Pancreas (tissue), 10 donors: ENCODE data around the gene RTP4. TPM values are rescaled to one million over a fixed set of nuclear protein-coding genes. Genes with fewer than 3 reads are reported as not detected.

ENCODE experiments used
- ATAC-seq, 4 donors: fragments of 200-7000 bp; cut with Tn5 transposase; one replicate each; pipeline versions ENCODE4 v1.8.0 to v1.9.1; 2020; ENCODE audit warnings: mild to moderate bottlenecking in 4 of 4, moderate library complexity in 4 of 4
- DNase-seq, 6 donors: peaks; one replicate each; pipeline ENCODE4 v3.0.0-alpha.2; 2020
- FAIRE-seq: peaks from 2 replicates; lab custom pipeline; 2012; peaks lifted over from hg19 to GRCh38; lab: Jason Lieb, UNC
- H3K27ac ChIP-seq, 4 donors: fragments of 200-600 bp; sonication (generic); 1 replicate in 3 of 4; 2 replicates in 1 of 4; pipeline versions ENCODE4 v1.5.0 to v1.8.0; 2020
- H3K27me3 ChIP-seq, 4 donors: fragments of 200-600 bp; one replicate each; pipeline ENCODE4 v1.8.0; 2021
- H3K36me3 ChIP-seq, 3 donors: fragments of 200-600 bp; sonication (generic) in 1 of 3; one replicate each; pipeline versions ENCODE4 v1.5.0 to v1.8.0; 2020 to 2021
- H3K4me1 ChIP-seq, 3 donors: fragments of 200-600 bp; one replicate each; pipeline ENCODE4 v1.8.0; 2021
- H3K4me3 ChIP-seq, 4 donors: fragments of 200-600 bp; sonication (generic) in 2 of 4; one replicate each; pipeline versions ENCODE4 v1.5.0 to v1.8.0; 2020 to 2021
- H3K9me3 ChIP-seq, 4 donors: fragments of 200-600 bp; one replicate each; pipeline ENCODE4 v1.8.0; 2021
- WGBS, 2 donors: extraction: QIAGEN DNeasy Blood & Tissue Kit; methylation state at CpG; one replicate each; pipeline ENCODE4 v1.1.7; 2013; 5-methylcytosine and 5-hydroxymethylcytosine counted together
- intact Hi-C, 3 donors: fragments of 100-400 bp; cut with DNase I; formaldehyde crosslinking; loops; one replicate each; pipeline versions ENCODE4 v1.11.1 to v1.14.2; 2022
- polyA plus RNA-seq, 2 donors: library from polyadenylated mRNA; stranded (reverse); fragments of 200-250 nt; gene quantifications; one replicate each; pipeline ENCODE4 v1.2.3, GENCODE V29; 2013
- total RNA-seq, 6 donors: library from RNA; stranded (reverse); fragmentation: NEBNext Ultra II Directional in 4 of 6; extraction: Animal tissue kit (Norgen Biotek cat#: 25700) in 4 of 6; gene quantifications; one replicate each; pipeline versions ENCODE4 v1.2.1 to v1.2.4, GENCODE V29; 2021 to 2023
- TF ChIP-seq, protein P1 (sequence below), 4 donors: fragments of 200-600 bp; sonication (generic) in 3 of 4; IDR thresholded peaks; one replicate each; pipeline versions ENCODE4 v1.5.0 to v1.8.0; 2021; ENCODE audit warnings: antibody characterized with exemption in 4 of 4
- donor health status: healthy with polysubstance abuse.
- donor health status: DM: no; HTN: no; CAD: no; lungs with moderate emphysema.
- donor health status: DM: no; HTN: no; CAD: no.
- donor health status: control.
- donor health status: control.
- donor health status: Bipolar disorder and iron deficiency.
- donor health status: DM: yes; HTN: yes; CAD: no.
- donor health status: DM: no; HTN: no; CAD: no.
- donor health status: DM: no; HTN: no; CAD: no.
- donor health status: DM: yes; HTN: yes; CAD: no.

The RTP4 gene
- total and polyA plus RNA-seq, 8 donors = 0.95 to 5.5 (median 2.5) TPM

DNA sequence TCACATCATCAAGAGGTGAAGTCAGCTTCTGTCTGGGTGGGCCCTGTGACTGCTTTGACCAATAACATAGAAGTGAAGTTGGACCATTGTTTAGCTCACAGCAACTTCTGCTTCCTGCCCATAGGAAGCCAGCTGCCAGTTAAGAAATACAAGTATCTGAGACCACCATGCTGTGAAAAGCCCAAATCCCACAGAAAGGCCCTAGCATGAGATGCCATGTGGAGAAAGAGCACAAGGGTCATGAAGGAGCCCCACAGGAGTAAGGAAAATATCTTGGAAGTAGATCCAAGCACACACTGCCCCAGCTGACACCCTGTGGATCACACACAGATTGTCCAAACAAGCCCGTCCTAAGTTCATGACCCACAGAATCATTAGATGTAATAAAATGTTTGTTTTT is 28.5 kb downstream of the RTP4 start:
- no peak for ATAC-seq
- TF ChIP-seq, protein P1, sequence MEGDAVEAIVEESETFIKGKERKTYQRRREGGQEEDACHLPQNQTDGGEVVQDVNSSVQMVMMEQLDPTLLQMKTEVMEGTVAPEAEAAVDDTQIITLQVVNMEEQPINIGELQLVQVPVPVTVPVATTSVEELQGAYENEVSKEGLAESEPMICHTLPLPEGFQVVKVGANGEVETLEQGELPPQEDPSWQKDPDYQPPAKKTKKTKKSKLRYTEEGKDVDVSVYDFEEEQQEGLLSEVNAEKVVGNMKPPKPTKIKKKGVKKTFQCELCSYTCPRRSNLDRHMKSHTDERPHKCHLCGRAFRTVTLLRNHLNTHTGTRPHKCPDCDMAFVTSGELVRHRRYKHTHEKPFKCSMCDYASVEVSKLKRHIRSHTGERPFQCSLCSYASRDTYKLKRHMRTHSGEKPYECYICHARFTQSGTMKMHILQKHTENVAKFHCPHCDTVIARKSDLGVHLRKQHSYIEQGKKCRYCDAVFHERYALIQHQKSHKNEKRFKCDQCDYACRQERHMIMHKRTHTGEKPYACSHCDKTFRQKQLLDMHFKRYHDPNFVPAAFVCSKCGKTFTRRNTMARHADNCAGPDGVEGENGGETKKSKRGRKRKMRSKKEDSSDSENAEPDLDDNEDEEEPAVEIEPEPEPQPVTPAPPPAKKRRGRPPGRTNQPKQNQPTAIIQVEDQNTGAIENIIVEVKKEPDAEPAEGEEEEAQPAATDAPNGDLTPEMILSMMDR (IDR thresholded peaks at IDR 0.05) = no peak
- no peak for FAIRE-seq
- Histone ChIP-seq H3K36me3 (no peaks in the 10 kb centered on the region), H3K27ac (no peak overlapping the region), H3K27me3 (no peaks in the 10 kb centered on the region), H3K9me3 (no peaks in the 10 kb centered on the region), H3K4me3 (no peak overlapping the region), H3K4me1 (no peaks in the 10 kb centered on the region)
- no peak for DNase-seq
- intact Hi-C loops = no loop called here
- WGBS, 2 donors = 54 to 57% methylated on average over 1 of the region's 1 CpG

DNA sequence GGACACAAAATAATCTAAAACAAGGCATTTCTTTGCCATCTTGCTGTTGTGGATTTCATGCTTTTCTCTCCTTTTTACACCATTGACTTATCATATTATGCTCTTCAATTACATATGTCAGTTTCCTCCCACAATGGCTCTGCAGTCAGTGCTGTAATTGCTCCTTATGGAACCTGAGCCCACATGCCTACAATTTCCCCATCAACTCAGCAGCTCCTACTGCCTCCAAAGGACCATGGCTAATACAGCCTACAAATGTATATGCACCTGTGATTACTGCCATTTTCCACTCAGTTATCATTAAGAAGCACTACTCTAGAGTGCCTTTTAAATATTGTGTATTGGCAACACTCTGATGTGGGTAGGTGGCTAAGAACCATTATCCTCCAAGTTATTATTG is 30.8 kb downstream of the RTP4 start:
- TF ChIP-seq, protein P1 (IDR thresholded peaks at IDR 0.05) = no peak
- FAIRE-seq = no peak
- no peaks in the 10 kb centered on the region for H3K9me3 ChIP-seq
- no peak for DNase-seq
- ATAC-seq = no peak
- intact Hi-C loops = no loop called here
- H3K4me1 ChIP-seq = no peaks in the 10 kb centered on the region
- no peaks in the 10 kb centered on the region for H3K36me3 ChIP-seq
- H3K4me3 ChIP-seq = no peak overlapping the region
- H3K27ac ChIP-seq = no peak overlapping the region
- no peaks in the 10 kb centered on the region for H3K27me3 ChIP-seq

- ATAC-seq = no peak
- no peak for FAIRE-seq
- TF ChIP-seq, protein P1 (IDR thresholded peaks at IDR 0.05) = no peak
These were observed 32.6 kb downstream of the RTP4 start for GRCh38 chr3:187400756-187401155.

GRCh38 chr3:187401856-187402255 is 33.7 kb downstream of the RTP4 start:
- ATAC-seq (no peak), DNase-seq (no peak), FAIRE-seq (no peak)
- Histone ChIP-seq H3K27me3 (no peaks in the 10 kb centered on the region), H3K9me3 (no peaks in the 10 kb centered on the region), H3K36me3 (no peaks in the 10 kb centered on the region), H3K27ac (no peak overlapping the region), H3K4me1 (no peaks in the 10 kb centered on the region), H3K4me3 (no peak overlapping the region)
- intact Hi-C loops = no loop called here
- 58 to 60% methylated on average over 4 of the region's 4 CpGs for WGBS, 2 donors
- TF ChIP-seq, protein P1 (IDR thresholded peaks at IDR 0.05) = no peak

More at GRCh38 chr3:187400756-187401155, 32.6 kb downstream of the RTP4 start:
- 50 to 62% methylated on average over 3 of the region's 3 CpGs for WGBS, 2 donors
- H3K9me3 ChIP-seq = no peaks in the 10 kb centered on the region
- intact Hi-C loops = no loop called here
- H3K4me3 ChIP-seq = no peak overlapping the region
- H3K27ac ChIP-seq = no peak overlapping the region
- H3K4me1 ChIP-seq = no peaks in the 10 kb centered on the region
- DNase-seq = no peak
- H3K36me3 ChIP-seq = no peaks in the 10 kb centered on the region
- no peaks in the 10 kb centered on the region for H3K27me3 ChIP-seq

DNA sequence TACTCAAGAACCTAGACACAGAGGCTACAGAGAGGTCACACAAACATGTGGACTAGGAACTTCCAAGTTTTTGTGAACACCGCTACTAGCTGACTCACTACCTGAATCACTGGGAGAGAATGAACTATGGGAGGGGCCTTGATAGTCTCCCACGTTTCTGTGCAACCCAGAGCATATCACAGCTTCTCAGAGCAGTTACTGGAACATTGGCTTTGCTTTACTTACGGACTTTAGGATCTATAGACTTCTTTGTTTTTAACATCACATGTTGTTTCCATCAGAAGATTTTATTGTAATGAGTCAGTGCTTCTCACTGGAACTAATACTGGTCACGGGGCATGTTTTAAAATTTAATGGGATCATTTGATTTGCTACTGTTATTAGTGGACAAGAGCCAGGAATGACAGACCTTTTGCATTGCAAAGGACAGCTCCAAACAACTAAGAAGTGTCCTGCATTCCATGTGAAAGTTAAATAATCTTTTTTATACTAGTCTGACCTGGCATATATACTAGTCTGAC is 35.6 kb downstream of the RTP4 start:
- Histone ChIP-seq H3K4me3 (no peak overlapping the region), H3K36me3 (no peaks in the 10 kb centered on the region), H3K9me3 (no peaks in the 10 kb centered on the region), H3K4me1 (no peaks in the 10 kb centered on the region), H3K27me3 (no peaks in the 10 kb centered on the region), H3K27ac (peak overlapping the region in 1 of 4 donors; percentile 9)
- ATAC-seq (peak in 3 of 4 donors; percentile 62 to 88 (median 83)), FAIRE-seq (no peak), DNase-seq (peak in 1 of 6 donors; percentile 15)
- TF ChIP-seq, protein P1 (IDR thresholded peaks at IDR 0.05) = no peak
- WGBS, 2 donors = 35 to 47% methylated on average over 4 of the region's 4 CpGs
- intact Hi-C loops = no loop called here
